Progenitor cell of endocrine pancreas (in vitro differentiated cells): ENCODE results near the gene IPO13. TPM values are rescaled to one million over a fixed set of nuclear protein-coding genes. Genes with fewer than 3 reads are reported as not detected.
A peak's percentile ranks its signal among the peaks of the same experiment; 100 is the strongest.

ENCODE experiments used
- DNase-seq: peaks from one replicate; pipeline ENCODE4 v3.0.0; 2021; ENCODE audit warnings: low spot score; ENCODE audit not compliant: unreplicated experiment
- H3K27ac Mint-ChIP-seq: 2 replicates; pipeline ENCODE4 v1.8.0; 2021; ENCODE audit warnings: mild to moderate bottlenecking, moderate library complexity, mixed read lengths
- H3K27me3 Mint-ChIP-seq: 2 replicates; pipeline ENCODE4 v1.8.0; 2021; ENCODE audit warnings: mixed read lengths
- H3K36me3 Mint-ChIP-seq: 2 replicates; pipeline ENCODE4 v1.8.0; 2022; ENCODE audit warnings: mixed read lengths; ENCODE audit not compliant: insufficient read depth
- H3K4me1 Mint-ChIP-seq: 2 replicates; pipeline ENCODE4 v1.8.0; 2021; ENCODE audit warnings: low read depth, mixed read lengths
- H3K4me3 Mint-ChIP-seq: 2 replicates; pipeline ENCODE4 v1.8.0; 2021; ENCODE audit warnings: low read depth, mild to moderate bottlenecking, moderate library complexity, mixed read lengths
- H3K9me3 Mint-ChIP-seq: 2 replicates; pipeline ENCODE4 v1.8.0; 2021; ENCODE audit warnings: low read depth, mixed read lengths
- CTCF ChIP-seq: fragments of 200-600 bp; sonication (generic); IDR thresholded peaks from one replicate; pipeline ENCODE4 v1.5.0; 2021; ENCODE audit warnings: antibody characterized with exemption, mild to moderate bottlenecking; ENCODE audit not compliant: unreplicated experiment
- total RNA-seq: library from RNA; stranded (reverse); gene quantifications from 2 replicates; pipeline ENCODE4 v1.2.1, GENCODE V29; 2021

Gene IPO13
- total RNA-seq, 1 donor from 2014 or later = 34.6 TPM

- Mint-ChIP-seq H3K27me3 (no peaks in the 10 kb centered on the region), H3K27ac (peak within 1 kb of the TSS; percentile 79), H3K36me3 (peaks cover 3% of the 10 kb centered on the region), H3K4me3 (peak within 1 kb of the TSS; percentile 95), H3K9me3 (no peaks in the 10 kb centered on the region), H3K4me1 (peaks cover 18% of the 10 kb centered on the region)
- DNase-seq = peak; percentile 91
- TF ChIP-seq CTCF = peak; percentile 15
Observed at GRCh38 chr1:43969746-43970466, 23.2 kb downstream of the IPO13 start, which contains the start of gene DPH2. Gene DPH2, plus strand, starts transcription at chr1:43970010. Its CDS starts 166 bp downstream, at chr1:43970176.

GRCh38 chr1:43970502-43970901 lies 23.8 kb downstream of the IPO13 start:
- no peaks in the 10 kb centered on the region for H3K27me3 Mint-ChIP-seq
- DNase-seq = no peak

GRCh38 chr1:43970911-43971310 lies 24.2 kb downstream of the IPO13 start:
- H3K27me3 Mint-ChIP-seq = no peaks in the 10 kb centered on the region
- peaks cover 3% of the 10 kb centered on the region for H3K36me3 Mint-ChIP-seq
- no peak for TF ChIP-seq CTCF

More at GRCh38 chr1:43970502-43970901, 23.8 kb downstream of the IPO13 start:
- no peak for TF ChIP-seq CTCF
- H3K4me1 Mint-ChIP-seq = peaks cover 20% of the 10 kb centered on the region
- peaks cover 3% of the 10 kb centered on the region for H3K36me3 Mint-ChIP-seq
- H3K9me3 Mint-ChIP-seq = no peaks in the 10 kb centered on the region
- H3K4me3 Mint-ChIP-seq = peak overlapping the region; percentile 95
- H3K27ac Mint-ChIP-seq = peak overlapping the region; percentile 79

GRCh38 chr1:43971336-43971980 lies 24.7 kb downstream of the IPO13 start:
- H3K27me3 Mint-ChIP-seq = no peaks in the 10 kb centered on the region
- no peak overlapping the region for H3K27ac Mint-ChIP-seq
- peaks cover 24% of the 10 kb centered on the region for H3K4me1 Mint-ChIP-seq

More at GRCh38 chr1:43970911-43971310, 24.2 kb downstream of the IPO13 start:
- DNase-seq = no peak
- Mint-ChIP-seq H3K9me3 (no peaks in the 10 kb centered on the region), H3K27ac (no peak overlapping the region), H3K4me1 (peaks cover 23% of the 10 kb centered on the region), H3K4me3 (peak overlapping the region; percentile 95)

More at GRCh38 chr1:43971336-43971980, 24.7 kb downstream of the IPO13 start:
- TF ChIP-seq CTCF = no peak
- H3K36me3 Mint-ChIP-seq = peaks cover 4% of the 10 kb centered on the region
- DNase-seq = no peak
- peak overlapping the region; percentile 95 for H3K4me3 Mint-ChIP-seq
- H3K9me3 Mint-ChIP-seq = no peaks in the 10 kb centered on the region
